ENCODE data around the gene ARL11. TPM values are rescaled to one million over a fixed set of nuclear protein-coding genes. Genes with fewer than 3 reads are reported as not detected.
A peak's percentile ranks its signal among the peaks of the same experiment; 100 is the strongest.

ARL11 gene
- total and polyA plus RNA-seq, 2 donors (not counting 1 experiment from before 2014, with no cell fraction given), result not detected

DNA sequence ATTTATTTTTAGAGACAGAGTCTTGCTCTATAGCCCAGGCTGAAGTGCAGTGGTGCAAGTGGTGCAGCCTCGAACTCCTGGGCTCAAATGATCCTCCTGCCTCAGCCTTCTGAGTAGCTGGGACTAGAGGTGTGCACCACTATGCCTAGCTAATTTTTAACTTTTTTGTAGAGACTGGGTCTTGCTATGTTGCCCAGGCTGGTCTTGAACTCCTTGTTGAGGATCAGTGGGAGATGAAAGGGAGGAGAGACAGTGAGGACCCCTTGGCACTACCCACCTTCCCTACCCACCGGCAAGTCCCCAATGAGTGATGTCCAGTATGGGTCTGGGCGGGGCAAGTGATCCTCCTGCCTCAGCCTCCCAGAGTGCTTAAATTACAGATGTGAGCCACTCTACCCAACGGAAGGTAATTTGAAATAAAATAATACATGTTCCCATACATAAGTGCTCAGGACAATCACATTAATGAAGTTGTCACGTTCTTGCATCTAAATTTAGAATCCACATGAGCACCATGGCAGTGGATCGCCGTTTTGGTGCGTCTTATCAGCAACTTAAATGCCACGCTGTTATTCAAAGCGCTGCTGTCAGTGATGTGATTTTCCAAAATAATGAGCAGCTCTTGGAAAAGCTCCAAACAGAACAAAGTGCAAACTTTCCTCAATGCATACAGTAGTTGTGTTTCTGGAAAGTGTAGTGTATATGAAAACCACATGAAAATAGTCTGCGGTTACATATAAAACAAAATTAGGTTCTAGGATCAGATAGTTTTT lies 5.9 kb upstream of the ARL11 start:
- no peaks in the 10 kb centered on the region for H3K36me3 ChIP-seq (ENCODE audit: control insufficient read depth, insufficient read depth, low read length)
- H3K79me2 ChIP-seq (ENCODE audit: control insufficient read depth, insufficient read depth, low read length), result no peaks in the 10 kb centered on the region
- H3K4me2 ChIP-seq (ENCODE audit: extremely low read depth, insufficient read depth, low read length), result peak overlapping the region; percentile 15
- H3K9ac ChIP-seq (ENCODE audit: insufficient read depth, low read length), result no peak overlapping the region
- peak in 1 of 2 donors; percentile 38 for DNase-seq (ENCODE audit: low read depth in 2 of 2)
- no peak overlapping the region for H2AFZ ChIP-seq (ENCODE audit: low read length)
- no peaks in the 10 kb centered on the region for H3K4me1 ChIP-seq (ENCODE audit: control insufficient read depth, extremely low read depth, insufficient read depth, low read length)
- no peak overlapping the region for H3K27ac ChIP-seq (ENCODE audit: insufficient read depth, low read length)
- no peaks in the 10 kb centered on the region for H3K27me3 ChIP-seq (ENCODE audit: control insufficient read depth, insufficient read depth, low read length)
- no peaks in the 10 kb centered on the region for H4K20me1 ChIP-seq (ENCODE audit: control insufficient read depth, extremely low read depth, insufficient read depth, low read length)
- no peak for TF ChIP-seq EZH2 (IDR thresholded peaks at IDR 0.05; ENCODE audit: low read length, missing control alignments)
- TF ChIP-seq, protein P1, sequence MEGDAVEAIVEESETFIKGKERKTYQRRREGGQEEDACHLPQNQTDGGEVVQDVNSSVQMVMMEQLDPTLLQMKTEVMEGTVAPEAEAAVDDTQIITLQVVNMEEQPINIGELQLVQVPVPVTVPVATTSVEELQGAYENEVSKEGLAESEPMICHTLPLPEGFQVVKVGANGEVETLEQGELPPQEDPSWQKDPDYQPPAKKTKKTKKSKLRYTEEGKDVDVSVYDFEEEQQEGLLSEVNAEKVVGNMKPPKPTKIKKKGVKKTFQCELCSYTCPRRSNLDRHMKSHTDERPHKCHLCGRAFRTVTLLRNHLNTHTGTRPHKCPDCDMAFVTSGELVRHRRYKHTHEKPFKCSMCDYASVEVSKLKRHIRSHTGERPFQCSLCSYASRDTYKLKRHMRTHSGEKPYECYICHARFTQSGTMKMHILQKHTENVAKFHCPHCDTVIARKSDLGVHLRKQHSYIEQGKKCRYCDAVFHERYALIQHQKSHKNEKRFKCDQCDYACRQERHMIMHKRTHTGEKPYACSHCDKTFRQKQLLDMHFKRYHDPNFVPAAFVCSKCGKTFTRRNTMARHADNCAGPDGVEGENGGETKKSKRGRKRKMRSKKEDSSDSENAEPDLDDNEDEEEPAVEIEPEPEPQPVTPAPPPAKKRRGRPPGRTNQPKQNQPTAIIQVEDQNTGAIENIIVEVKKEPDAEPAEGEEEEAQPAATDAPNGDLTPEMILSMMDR (conservative IDR thresholded peaks at IDR 0.05 in 1 of 2, IDR thresholded peaks at IDR 0.05 in 1 of 2; ENCODE audit: low read depth in 1 of 2, low read length in 2 of 2), result no peak
- no peak overlapping the region for H3K4me3 ChIP-seq (replicated peaks in 1 of 4; ENCODE audit: control extremely low read depth in 1 of 4, insufficient read depth in 1 of 4, low read depth in 3 of 4, low read length in 4 of 4)
- H3K9me3 ChIP-seq (ENCODE audit: control insufficient read depth, insufficient read depth, low read depth, low read length), result no peaks in the 10 kb centered on the region

- Histone ChIP-seq H3K27me3 (ENCODE audit: control insufficient read depth, insufficient read depth, low read length) (no peaks in the 10 kb centered on the region), H3K9me3 (ENCODE audit: control insufficient read depth, insufficient read depth, low read depth, low read length) (no peaks in the 10 kb centered on the region), H3K4me2 (ENCODE audit: extremely low read depth, insufficient read depth, low read length) (no peak overlapping the region), H3K4me1 (ENCODE audit: control insufficient read depth, extremely low read depth, insufficient read depth, low read length) (no peaks in the 10 kb centered on the region), H3K4me3 (replicated peaks in 1 of 4; ENCODE audit: control extremely low read depth in 1 of 4, insufficient read depth in 1 of 4, low read depth in 3 of 4, low read length in 4 of 4) (no peak overlapping the region), H3K9ac (ENCODE audit: insufficient read depth, low read length) (no peak overlapping the region), H3K79me2 (ENCODE audit: control insufficient read depth, insufficient read depth, low read length) (no peaks in the 10 kb centered on the region), H2AFZ (ENCODE audit: low read length) (no peak overlapping the region), H4K20me1 (ENCODE audit: control insufficient read depth, extremely low read depth, insufficient read depth, low read length) (no peaks in the 10 kb centered on the region), H3K27ac (ENCODE audit: insufficient read depth, low read length) (no peak overlapping the region), H3K36me3 (ENCODE audit: control insufficient read depth, insufficient read depth, low read length) (no peaks in the 10 kb centered on the region)
- TF ChIP-seq, protein P1 (conservative IDR thresholded peaks at IDR 0.05 in 1 of 2, IDR thresholded peaks at IDR 0.05 in 1 of 2; ENCODE audit: low read depth in 1 of 2, low read length in 2 of 2), result no peak
- TF ChIP-seq EZH2 (IDR thresholded peaks at IDR 0.05; ENCODE audit: low read length, missing control alignments), result no peak
- DNase-seq (ENCODE audit: low read depth in 2 of 2), result no peak
These were observed 4.1 kb upstream of the ARL11 start for GRCh38 chr13:49624229-49624628.

DNA sequence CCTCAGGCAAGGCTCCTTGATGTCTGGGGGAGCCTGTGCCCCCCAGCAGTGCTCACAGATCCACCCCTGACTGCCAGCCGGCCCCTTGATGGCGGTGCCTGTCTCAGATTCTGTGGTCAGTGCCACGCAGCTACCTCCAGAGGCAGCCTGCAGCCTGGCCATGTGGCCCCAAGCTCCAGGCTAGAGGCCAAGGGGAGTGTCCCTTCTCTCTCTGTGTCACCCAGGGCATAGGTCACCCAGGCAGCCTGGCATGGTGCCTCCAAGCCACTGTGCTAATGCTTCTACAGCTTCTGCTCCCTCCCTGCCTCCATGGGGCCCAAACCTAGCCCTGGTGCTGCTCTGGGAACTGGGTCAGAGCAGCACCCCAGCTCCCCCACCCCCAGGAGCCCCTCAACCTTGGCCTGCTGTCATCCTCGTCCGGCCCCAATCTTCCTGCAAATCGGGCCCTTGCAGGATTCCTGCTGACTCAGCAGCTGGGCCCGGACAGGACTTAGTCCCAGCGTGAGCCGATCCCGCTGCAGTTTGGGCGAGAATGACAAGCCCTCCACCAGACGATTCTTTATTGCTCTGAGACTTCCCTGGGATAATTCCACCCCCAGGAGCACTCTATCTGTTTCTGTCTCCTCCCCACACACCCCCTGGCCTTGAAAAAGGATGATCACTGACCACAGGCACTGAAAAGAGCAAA lies 2.8 kb upstream of the ARL11 start:
- TF ChIP-seq, protein P1 (conservative IDR thresholded peaks at IDR 0.05 in 1 of 2, IDR thresholded peaks at IDR 0.05 in 1 of 2; ENCODE audit: low read depth in 1 of 2, low read length in 2 of 2), result no peak
- H3K9me3 ChIP-seq (ENCODE audit: control insufficient read depth, insufficient read depth, low read depth, low read length), result no peaks in the 10 kb centered on the region
- no peak overlapping the region for H3K4me3 ChIP-seq (replicated peaks in 1 of 4; ENCODE audit: control extremely low read depth in 1 of 4, insufficient read depth in 1 of 4, low read depth in 3 of 4, low read length in 4 of 4)
- no peak overlapping the region for H3K9ac ChIP-seq (ENCODE audit: insufficient read depth, low read length)
- DNase-seq (ENCODE audit: low read depth in 2 of 2), result peak in 1 of 2 donors; percentile 64
- no peak overlapping the region for H3K4me2 ChIP-seq (ENCODE audit: extremely low read depth, insufficient read depth, low read length)
- H4K20me1 ChIP-seq (ENCODE audit: control insufficient read depth, extremely low read depth, insufficient read depth, low read length), result no peaks in the 10 kb centered on the region
- no peaks in the 10 kb centered on the region for H3K79me2 ChIP-seq (ENCODE audit: control insufficient read depth, insufficient read depth, low read length)
- H3K36me3 ChIP-seq (ENCODE audit: control insufficient read depth, insufficient read depth, low read length), result no peaks in the 10 kb centered on the region
- no peak overlapping the region for H3K27ac ChIP-seq (ENCODE audit: insufficient read depth, low read length)
- peak overlapping the region; percentile 20 for H2AFZ ChIP-seq (ENCODE audit: low read length)
- no peaks in the 10 kb centered on the region for H3K4me1 ChIP-seq (ENCODE audit: control insufficient read depth, extremely low read depth, insufficient read depth, low read length)
- H3K27me3 ChIP-seq (ENCODE audit: control insufficient read depth, insufficient read depth, low read length), result no peaks in the 10 kb centered on the region
